Astrocyte of the spinal cord (primary cell): Measurements from ENCODE around the gene BDH1.

Source experiments
- DNase-seq: peaks from one replicate; pipeline ENCODE4 v3.0.0; 2011; ENCODE audit warnings: low read depth, low spot score
- H3K4me3 ChIP-seq: 2 replicates; pipeline ENCODE4 v1.5.1; 2011; ENCODE audit warnings: low read depth, mild to moderate bottlenecking, low read length, moderate library complexity
- CTCF ChIP-seq: IDR thresholded peaks from 2 replicates; pipeline ENCODE4 v1.5.1; 2012; ENCODE audit warnings: low read depth, mild to moderate bottlenecking, low read length, inconsistent platforms
- in situ Hi-C: cut with HindIII; loops from 2 replicates; pipeline ENCODE4 v1.10.0; 2017; ENCODE audit warnings: low sequenced_read_pairs

The BDH1 gene

GRCh38 chr3:197512691-197513571, 42.8 kb downstream of the BDH1 start:
- no peak for TF ChIP-seq CTCF
- in situ Hi-C loops, result no loop called here
- DNase-seq, result no peak
- no peak overlapping the region for H3K4me3 ChIP-seq

DNA sequence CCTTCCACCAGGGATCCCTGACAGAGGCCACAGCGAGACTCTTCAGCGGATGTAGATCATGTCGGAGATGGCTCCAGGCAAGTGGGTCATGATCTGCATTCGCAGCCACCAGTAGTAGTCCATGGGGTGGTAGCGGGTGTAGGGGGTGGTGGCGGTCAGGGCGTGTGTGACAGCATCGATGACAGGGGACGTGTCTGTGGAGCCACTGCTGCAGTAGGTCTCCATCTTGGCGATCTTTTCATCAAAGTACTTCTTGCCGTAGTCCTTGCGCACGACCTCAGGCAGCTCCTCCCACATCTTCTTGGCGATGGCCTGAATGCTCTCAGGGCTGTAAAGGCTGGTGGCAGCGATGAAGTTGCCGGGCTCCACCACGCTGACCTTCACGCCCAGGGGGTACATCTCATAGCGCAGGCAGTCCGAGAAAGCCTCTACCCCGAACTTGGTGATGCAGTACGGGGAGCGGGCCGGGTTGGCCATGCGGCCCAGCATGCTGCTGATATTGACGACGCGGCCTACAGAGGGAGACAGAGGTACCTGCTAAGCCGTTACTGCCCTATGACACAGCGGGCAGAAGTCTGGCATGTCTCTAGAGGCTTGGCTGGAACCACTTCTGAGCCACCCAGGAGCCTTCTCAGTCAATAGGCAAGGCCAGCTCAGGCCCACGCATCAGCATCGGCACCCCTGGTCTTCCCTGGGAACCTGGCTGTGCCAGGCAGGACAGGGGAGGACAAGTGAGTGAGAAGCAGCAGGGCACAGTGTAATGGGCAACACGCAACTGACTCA, 43.7 kb downstream of the BDH1 start:
- no peak for DNase-seq
- no peak for TF ChIP-seq CTCF
- H3K4me3 ChIP-seq, result no peak overlapping the region
- in situ Hi-C loops, result no loop called here

GRCh38 chr3:197511130-197511529, 44.6 kb downstream of the BDH1 start:
- no peak for TF ChIP-seq CTCF
- in situ Hi-C loops, result no loop called here
- no peak overlapping the region for H3K4me3 ChIP-seq
- peak; percentile 47 for DNase-seq

DNA sequence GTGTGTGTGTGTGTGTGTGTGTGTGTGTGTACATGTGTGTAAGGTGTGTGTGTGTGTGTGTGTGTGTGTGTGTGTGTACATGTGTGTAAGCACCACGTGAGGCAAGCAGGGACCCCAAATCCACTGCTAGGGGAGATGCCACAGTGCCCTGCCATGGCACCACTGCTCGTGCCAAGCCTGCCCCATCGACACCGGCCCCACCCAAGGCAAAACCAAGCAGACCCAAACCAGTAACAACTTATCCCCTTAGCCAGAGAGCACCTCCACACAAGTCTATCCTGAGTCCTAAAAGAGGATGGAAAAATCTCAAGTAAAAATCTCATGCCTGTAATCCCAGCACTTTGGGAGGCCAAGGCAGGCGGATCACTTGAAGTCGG, 45.1 kb downstream of the BDH1 start:
- no peak overlapping the region for H3K4me3 ChIP-seq
- DNase-seq, result no peak
- in situ Hi-C loops, result no loop called here

DNA sequence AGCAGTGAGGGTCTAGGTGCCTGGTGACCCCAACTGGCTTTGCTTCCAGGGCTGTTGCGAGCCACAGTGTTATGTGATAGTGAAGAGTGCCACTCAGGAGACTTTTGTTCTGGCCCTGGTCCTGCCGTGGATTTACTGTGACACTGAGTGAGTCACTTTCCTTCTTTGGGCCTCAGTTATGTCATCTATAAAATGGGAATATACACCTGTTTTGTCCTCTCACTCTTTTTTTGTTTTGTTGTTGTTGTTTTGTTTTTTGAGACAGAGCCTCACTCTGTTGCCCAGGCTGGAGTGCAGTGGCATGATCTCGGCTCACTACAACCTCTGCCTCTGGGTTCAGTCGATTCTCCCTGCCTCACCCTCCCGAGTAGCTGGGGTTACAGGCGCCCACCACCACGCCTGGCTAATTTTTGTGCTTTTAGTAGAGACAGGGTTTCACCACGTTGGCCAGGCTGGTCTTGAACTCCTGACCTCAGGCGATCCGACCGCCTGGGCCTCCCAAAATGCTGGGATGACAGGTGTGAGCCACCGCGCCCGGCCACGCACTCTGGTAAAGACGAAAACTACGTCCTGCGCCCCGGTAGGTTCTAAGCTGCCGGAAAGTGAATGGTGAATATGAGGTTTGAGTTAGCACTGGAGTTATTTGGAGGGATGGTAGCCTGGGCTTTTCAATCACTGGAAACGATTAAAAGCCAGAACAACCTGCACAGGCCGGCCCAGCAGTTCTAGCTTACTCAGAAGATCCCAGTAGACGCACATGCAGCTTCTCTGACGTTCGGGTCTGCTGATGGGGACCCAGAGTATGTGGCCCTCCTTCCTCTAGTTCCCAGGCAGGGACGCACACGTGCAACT, 46.6 kb downstream of the BDH1 start:
- DNase-seq, result no peak
- no peak for TF ChIP-seq CTCF
- in situ Hi-C loops, result no loop called here
- peak overlapping the region; percentile 47 for H3K4me3 ChIP-seq

More for the DNA sequence above, 45.1 kb downstream of the BDH1 start:
- TF ChIP-seq CTCF, result no peak

DNA sequence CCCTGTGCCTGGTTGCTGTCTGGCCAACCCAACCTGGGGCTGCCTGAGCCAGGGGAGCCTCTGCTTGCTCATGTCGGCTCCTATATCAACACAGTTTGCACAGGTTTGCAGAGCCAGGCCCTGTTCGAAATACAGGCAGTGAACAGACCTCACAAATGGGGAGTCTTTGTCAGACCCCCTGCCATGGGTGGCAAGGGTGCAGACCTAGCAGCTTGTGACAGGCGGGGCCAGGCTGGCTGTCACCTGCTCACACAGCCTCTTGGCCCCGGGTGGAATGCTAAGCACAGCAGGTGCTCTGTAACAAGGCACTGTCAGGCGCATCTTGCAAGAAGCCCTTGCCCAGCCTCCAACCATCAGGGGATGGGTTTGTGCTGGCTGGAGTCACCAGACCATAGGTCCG, 47.3 kb downstream of the BDH1 start:
- no peak for DNase-seq
- no peak overlapping the region for H3K4me3 ChIP-seq
- in situ Hi-C loops, result no loop called here
- TF ChIP-seq CTCF, result no peak
